ENCODE data around the gene NFKB2. TPM values are rescaled to one million over a fixed set of nuclear protein-coding genes. Genes with fewer than 3 reads are reported as not detected.

The NFKB2 gene
- total RNA-seq, 1 donor from 2014 or later: 4.0 TPM

GRCh38 chr10:102450374-102451104 lies 55.0 kb downstream of the NFKB2 start:
- peaks cover 9% of the 10 kb centered on the region for H3K27me3 ChIP-seq

DNA sequence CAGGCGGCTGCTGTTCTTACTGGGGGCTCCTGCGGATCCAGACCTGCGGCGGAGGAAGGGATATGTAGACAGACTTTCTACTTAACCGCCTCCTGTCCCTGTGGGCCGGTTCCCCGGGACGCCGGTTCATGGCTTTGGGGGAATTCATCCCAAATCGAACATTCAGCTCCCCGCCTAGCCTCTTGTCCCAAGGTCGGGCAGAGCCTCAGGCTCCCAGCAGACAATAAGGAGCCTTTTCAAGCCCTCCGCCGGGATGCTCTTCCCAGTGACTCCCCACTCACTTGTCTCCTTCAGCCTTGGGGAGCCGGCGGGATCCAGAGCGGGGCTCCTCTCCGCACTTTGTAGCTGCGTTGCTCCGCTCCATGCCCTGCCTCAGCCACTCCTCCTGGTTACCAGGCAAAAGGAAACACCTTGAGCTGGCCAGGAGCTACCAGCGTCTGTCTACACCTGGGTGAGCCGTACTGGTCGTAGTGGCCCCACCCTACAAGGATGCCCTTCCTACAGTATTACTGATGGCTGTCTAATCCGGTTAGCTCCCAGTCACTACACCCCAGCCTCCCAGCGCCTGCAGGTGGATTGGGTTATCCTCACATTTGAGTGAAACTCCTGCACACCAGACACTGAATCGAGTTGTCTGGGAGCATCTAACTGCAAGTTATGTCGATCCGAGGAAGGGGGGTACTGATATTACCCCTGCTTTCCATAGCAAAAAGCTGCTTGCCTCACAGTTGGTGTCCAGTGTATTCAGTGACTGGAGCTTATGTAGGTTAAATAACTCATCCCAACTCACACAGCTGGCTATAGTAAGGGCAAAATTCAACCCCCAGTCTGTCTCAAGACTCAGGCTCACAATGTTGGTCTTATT lies 55.8 kb downstream of the NFKB2 start, which contains the start of gene C10orf95:
C10orf95 (minus strand) TSS at position 439 of the 865 bp plus-strand sequence. CDS start 450 bp downstream, outside the sequence.
- peaks cover 15% of the 10 kb centered on the region for H3K27me3 Mint-ChIP-seq (ENCODE audit: insufficient read depth, low read depth)
- H3K4me3 Mint-ChIP-seq: peak within 1 kb of the TSS; percentile 86
- Histone ChIP-seq H3K36me3 (no peaks in the 10 kb centered on the region), H3K9ac (no peak within 1 kb of the TSS), H3K27me3 (peaks cover 9% of the 10 kb centered on the region), H4K20me1 (ENCODE audit: low read depth) (peaks cover 18% of the 10 kb centered on the region), H3K79me2 (ENCODE audit: low read depth) (no peaks in the 10 kb centered on the region), H2AFZ (replicated peaks) (peak within 1 kb of the TSS; percentile 69), H3F3A (ENCODE audit: low read depth) (peaks cover 64% of the 10 kb centered on the region), H3K9me3 (ENCODE audit: low read depth) (no peaks in the 10 kb centered on the region), H3K4me2 (peak within 1 kb of the TSS; percentile 83), H3K4me1 (peaks cover 34% of the 10 kb centered on the region), H3K27ac (no peak within 1 kb of the TSS), H3K4me3 (peak within 1 kb of the TSS; percentile 82)
- peaks cover 33% of the 10 kb centered on the region for H3K4me1 Mint-ChIP-seq
- TF ChIP-seq, protein P1, sequence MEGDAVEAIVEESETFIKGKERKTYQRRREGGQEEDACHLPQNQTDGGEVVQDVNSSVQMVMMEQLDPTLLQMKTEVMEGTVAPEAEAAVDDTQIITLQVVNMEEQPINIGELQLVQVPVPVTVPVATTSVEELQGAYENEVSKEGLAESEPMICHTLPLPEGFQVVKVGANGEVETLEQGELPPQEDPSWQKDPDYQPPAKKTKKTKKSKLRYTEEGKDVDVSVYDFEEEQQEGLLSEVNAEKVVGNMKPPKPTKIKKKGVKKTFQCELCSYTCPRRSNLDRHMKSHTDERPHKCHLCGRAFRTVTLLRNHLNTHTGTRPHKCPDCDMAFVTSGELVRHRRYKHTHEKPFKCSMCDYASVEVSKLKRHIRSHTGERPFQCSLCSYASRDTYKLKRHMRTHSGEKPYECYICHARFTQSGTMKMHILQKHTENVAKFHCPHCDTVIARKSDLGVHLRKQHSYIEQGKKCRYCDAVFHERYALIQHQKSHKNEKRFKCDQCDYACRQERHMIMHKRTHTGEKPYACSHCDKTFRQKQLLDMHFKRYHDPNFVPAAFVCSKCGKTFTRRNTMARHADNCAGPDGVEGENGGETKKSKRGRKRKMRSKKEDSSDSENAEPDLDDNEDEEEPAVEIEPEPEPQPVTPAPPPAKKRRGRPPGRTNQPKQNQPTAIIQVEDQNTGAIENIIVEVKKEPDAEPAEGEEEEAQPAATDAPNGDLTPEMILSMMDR (IDR thresholded peaks at IDR 0.05): no peak
- TF ChIP-seq EZH2phosphoT487 (IDR thresholded peaks at IDR 0.05) (no peak), EZH2 (IDR thresholded peaks at IDR 0.05) (no peak)
- no peak within 1 kb of the TSS for H3K27ac Mint-ChIP-seq
- no peaks in the 10 kb centered on the region for H3K9me3 Mint-ChIP-seq
- H3K36me3 Mint-ChIP-seq: peaks cover 2% of the 10 kb centered on the region
- DNase-seq (ENCODE audit: low spot score): no peak

More at GRCh38 chr10:102450374-102451104, 55.0 kb downstream of the NFKB2 start:
- Histone ChIP-seq H3K9ac (no peak overlapping the region), H3K27ac (no peak overlapping the region), H3K4me2 (peak overlapping the region; percentile 83), H3K4me3 (peak overlapping the region; percentile 82), H2AFZ (replicated peaks) (peak overlapping the region; percentile 69), H3F3A (ENCODE audit: low read depth) (peaks cover 57% of the 10 kb centered on the region), H3K4me1 (peaks cover 29% of the 10 kb centered on the region), H3K79me2 (ENCODE audit: low read depth) (no peaks in the 10 kb centered on the region), H3K36me3 (no peaks in the 10 kb centered on the region), H3K9me3 (ENCODE audit: low read depth) (no peaks in the 10 kb centered on the region), H4K20me1 (ENCODE audit: low read depth) (peaks cover 18% of the 10 kb centered on the region)
- H3K4me1 Mint-ChIP-seq: peaks cover 30% of the 10 kb centered on the region
- H3K27me3 Mint-ChIP-seq (ENCODE audit: insufficient read depth, low read depth): peaks cover 15% of the 10 kb centered on the region
- DNase-seq (ENCODE audit: low spot score): peak; percentile 82
- no peaks in the 10 kb centered on the region for H3K9me3 Mint-ChIP-seq
- TF ChIP-seq EZH2phosphoT487 (IDR thresholded peaks at IDR 0.05) (no peak), EZH2 (IDR thresholded peaks at IDR 0.05) (no peak)
- TF ChIP-seq, protein P1 (IDR thresholded peaks at IDR 0.05): no peak
- peak overlapping the region; percentile 44 for H3K27ac Mint-ChIP-seq
- peaks cover 2% of the 10 kb centered on the region for H3K36me3 Mint-ChIP-seq
- peak overlapping the region; percentile 91 for H3K4me3 Mint-ChIP-seq

MicroRNAs encoded within 50 kb of the gene (microRNA counts, 767-probe panel; counts per million panel counts)
- microRNA hsa-miR-146b-3p (460 counts per million, percentile 90 among the panel's probes with 10 or more counts), microRNA hsa-miR-146b-5p (460 counts per million, percentile 90 among the panel's probes with 10 or more counts)

Small RNAs within 50 kb of the gene (microRNA-seq; reads per million reads assigned to microRNA genes)
- gene MIR146B: 23.2 reads per million, percentile 56 among the genes with 10 or more reads in this experiment

Small RNAs within 50 kb of the gene (small RNA-seq; reads per million reads assigned to genes)
- 42.2 reads per million, percentile 98 among the genes with 10 or more reads in this experiment for gene MIR146B

Other genes starting within 250 kb of the NFKB2 start
- gene NOLC1, start 243.3 kb upstream of the NFKB2 start, total RNA-seq (ENCODE audit: low replicate concordance): 74.7 and 80.6 TPM in 2 replicates
- 0.40 TPM in 1 of 2 replicates, not detected in the other for gene ELOVL3, start 169.4 kb upstream of the NFKB2 start, total RNA-seq (ENCODE audit: low replicate concordance)
- 0.46 TPM in 1 of 2 replicates, not detected in the other for gene PITX3, start 154.2 kb upstream of the NFKB2 start, total RNA-seq (ENCODE audit: low replicate concordance)
- 23.5 and 37.9 TPM in 2 replicates for gene GBF1, start 150.2 kb upstream of the NFKB2 start, total RNA-seq (ENCODE audit: low replicate concordance)
- 0.09 and 2.8 TPM in 2 replicates for gene PSD, start 23.1 kb downstream of the NFKB2 start, total RNA-seq (ENCODE audit: low replicate concordance)
- 4.4 and 12.2 TPM in 2 replicates for gene FBXL15, start 25.1 kb downstream of the NFKB2 start, total RNA-seq (ENCODE audit: low replicate concordance)
- gene CUEDC2, start 36.9 kb downstream of the NFKB2 start, total RNA-seq (ENCODE audit: low replicate concordance): 64.0 and 97.4 TPM in 2 replicates
- gene C10orf95, start 55.8 kb downstream of the NFKB2 start, total RNA-seq (ENCODE audit: low replicate concordance): not detected in 2 replicates
- gene ACTR1A, start 107.0 kb downstream of the NFKB2 start, total RNA-seq (ENCODE audit: low replicate concordance): 86.9 and 133 TPM in 2 replicates
- 11.5 and 14.7 TPM in 2 replicates for gene SUFU, start 108.3 kb downstream of the NFKB2 start, total RNA-seq (ENCODE audit: low replicate concordance)
- gene TRIM8, start 248.8 kb downstream of the NFKB2 start, total RNA-seq (ENCODE audit: low replicate concordance): 31.4 and 33.8 TPM in 2 replicates